ENCODE results near the gene ZFP57.
A peak's percentile ranks its signal among the peaks of the same experiment; 100 is the strongest.

ZFP57 gene

DNA sequence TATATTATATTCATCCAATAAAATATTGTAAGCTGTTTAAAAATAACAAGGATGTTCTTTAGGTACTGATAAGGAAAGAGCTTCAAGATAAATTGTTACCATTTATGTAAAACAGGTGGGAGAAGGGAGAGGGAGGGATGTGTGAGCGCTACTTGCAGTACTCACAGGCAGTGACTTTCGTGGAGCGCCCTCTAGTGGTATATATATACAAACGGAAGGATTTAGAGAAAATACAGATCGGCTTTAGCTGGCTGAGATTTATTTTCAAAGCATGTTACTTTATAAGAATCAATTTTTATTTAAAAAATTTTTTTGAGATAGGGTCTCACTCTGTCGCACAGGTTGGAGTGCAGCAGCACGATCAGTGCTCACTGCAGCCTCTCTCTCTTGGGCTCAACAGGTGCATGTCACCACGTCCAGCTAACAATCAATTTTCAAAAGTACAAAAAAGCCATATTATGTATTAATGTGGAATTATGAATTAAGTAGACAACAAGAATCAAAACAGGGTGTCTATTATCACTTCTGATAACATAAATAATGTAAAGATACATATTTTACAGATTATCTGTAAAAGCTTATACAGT lies 27.4 kb downstream of the ZFP57 start:
- TF ChIP-seq, protein P1, sequence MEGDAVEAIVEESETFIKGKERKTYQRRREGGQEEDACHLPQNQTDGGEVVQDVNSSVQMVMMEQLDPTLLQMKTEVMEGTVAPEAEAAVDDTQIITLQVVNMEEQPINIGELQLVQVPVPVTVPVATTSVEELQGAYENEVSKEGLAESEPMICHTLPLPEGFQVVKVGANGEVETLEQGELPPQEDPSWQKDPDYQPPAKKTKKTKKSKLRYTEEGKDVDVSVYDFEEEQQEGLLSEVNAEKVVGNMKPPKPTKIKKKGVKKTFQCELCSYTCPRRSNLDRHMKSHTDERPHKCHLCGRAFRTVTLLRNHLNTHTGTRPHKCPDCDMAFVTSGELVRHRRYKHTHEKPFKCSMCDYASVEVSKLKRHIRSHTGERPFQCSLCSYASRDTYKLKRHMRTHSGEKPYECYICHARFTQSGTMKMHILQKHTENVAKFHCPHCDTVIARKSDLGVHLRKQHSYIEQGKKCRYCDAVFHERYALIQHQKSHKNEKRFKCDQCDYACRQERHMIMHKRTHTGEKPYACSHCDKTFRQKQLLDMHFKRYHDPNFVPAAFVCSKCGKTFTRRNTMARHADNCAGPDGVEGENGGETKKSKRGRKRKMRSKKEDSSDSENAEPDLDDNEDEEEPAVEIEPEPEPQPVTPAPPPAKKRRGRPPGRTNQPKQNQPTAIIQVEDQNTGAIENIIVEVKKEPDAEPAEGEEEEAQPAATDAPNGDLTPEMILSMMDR (IDR thresholded peaks at IDR 0.05; ENCODE audit: low read depth, low read length), result peak; percentile 61
- TF ChIP-seq POLR2A (IDR thresholded peaks at IDR 0.05; ENCODE audit: extremely low read depth, insufficient read length), result no peak

DNA sequence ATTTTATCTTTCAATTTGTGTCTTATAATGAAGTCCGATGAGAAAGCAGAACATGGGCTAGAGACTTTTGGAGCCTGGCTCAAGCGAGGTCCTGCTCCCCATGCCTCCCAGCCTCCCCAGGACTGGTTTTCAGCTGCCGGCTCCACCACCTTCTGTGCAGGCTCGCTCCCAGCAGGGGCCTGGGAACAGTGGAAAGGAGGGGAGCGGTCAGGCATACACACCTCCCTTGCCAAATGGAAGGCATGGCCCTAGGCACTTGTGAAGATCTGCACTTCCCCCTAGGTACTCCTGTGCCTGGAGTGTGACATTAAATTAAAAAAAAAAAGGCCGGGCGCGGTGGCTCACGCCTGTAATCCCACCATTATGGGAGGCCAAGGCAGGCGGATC lies 28.8 kb downstream of the ZFP57 start:
- H3K4me3 ChIP-seq (ENCODE audit: low read depth, low read length), result no peak overlapping the region
- no peak for DNase-seq (ENCODE audit: low read depth)
- TF ChIP-seq, protein P1 (IDR thresholded peaks at IDR 0.05; ENCODE audit: low read depth, low read length), result no peak
- TF ChIP-seq POLR2A (IDR thresholded peaks at IDR 0.05; ENCODE audit: extremely low read depth, insufficient read length), result no peak
- TF ChIP-seq, protein P2, sequence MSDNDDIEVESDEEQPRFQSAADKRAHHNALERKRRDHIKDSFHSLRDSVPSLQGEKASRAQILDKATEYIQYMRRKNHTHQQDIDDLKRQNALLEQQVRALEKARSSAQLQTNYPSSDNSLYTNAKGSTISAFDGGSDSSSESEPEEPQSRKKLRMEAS (IDR thresholded peaks at IDR 0.05; ENCODE audit: low read depth, low read length), result no peak
- TF ChIP-seq MYC (IDR thresholded peaks at IDR 0.05; ENCODE audit: low read depth, low read length), result no peak

More for the DNA sequence above, 27.4 kb downstream of the ZFP57 start:
- peak; percentile 76 for DNase-seq (ENCODE audit: low read depth)
- H3K4me3 ChIP-seq (ENCODE audit: low read depth, low read length), result no peak overlapping the region

DNA sequence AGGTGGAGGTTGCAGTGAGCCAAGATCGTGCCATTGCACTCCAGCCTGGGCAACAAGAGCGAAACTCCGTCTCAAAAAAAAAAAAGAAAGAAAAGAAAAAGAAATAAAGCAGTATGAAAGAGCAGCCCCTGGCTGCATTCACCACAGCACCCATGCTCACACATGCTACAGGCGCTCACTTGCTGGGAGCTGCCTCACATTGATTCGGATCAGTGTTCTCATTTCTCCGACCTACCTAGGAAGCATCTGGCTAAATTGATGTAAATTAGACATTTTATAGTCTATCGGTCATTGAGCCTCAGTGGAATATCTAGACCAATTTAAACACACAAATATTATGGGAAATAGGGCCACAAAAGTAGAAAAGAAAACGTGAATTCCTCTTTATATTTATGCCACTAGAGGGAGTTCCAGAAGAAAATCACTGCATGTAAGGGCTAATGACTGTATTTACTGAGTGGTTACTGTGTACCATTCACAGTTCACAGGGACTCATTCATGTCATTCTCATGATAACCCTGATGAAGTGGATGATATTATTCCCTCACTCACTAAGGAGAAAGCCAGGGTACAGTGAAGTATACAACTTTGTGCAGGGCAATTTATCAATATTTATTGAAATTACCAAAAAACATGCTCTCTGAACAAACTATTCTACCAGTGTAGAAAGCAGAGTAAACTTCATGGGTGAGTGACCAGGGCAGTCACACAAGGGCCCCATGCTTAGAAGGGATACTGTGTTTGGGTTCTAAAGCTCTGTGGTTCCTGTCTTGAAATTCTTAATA lies 29.3 kb downstream of the ZFP57 start:
- no peak overlapping the region for H3K4me3 ChIP-seq (ENCODE audit: low read depth, low read length)
- TF ChIP-seq, protein P1 (IDR thresholded peaks at IDR 0.05; ENCODE audit: low read depth, low read length), result peak; percentile 31
- TF ChIP-seq MYC (IDR thresholded peaks at IDR 0.05; ENCODE audit: low read depth, low read length), result no peak
- peak; percentile 39 for DNase-seq (ENCODE audit: low read depth)

DNA sequence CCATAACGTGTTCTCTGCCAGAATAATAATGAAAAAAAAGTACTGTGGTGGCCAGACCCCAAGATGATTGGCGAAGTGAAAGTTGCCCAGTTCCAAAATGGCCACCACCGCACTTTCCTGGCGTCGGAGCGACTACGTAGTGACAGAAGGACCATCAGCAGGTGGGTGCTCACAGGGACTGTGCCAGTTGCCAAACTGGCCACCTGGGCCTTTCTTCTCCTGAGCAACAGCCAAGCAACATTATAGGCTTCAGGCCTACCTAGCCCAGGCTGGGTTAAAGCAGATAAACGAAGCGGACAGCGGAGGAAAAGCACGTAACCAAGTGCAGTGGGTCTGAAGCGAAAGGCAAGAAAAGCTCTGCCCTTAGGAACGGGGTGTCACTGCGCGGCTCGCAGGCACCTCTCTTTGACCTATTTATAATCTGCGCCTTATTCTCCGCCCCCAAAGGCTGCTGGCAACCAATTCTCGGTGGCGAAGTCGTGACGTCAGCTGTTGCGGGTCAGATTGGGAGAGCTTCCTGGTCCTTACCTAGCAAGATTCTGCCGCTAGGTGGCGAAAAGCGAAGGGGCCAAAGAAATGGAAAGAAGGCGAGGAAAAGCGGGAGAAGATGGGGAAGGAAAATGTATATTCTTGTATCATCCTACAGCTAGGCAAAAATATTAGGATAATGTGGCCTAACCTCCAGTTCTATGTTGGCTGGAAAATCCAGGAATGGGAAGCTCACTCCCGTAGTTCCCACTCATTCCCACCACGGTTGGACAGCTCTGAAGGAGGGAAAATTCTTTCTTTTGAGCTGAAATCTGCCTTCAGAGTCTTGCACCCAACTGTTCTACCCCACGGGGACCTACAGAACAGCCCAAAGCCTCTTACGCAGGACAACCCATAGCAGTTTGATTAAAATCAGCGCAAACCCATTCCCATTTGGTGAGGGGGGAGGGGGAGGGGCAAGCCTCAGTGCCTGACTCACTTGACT lies 31.0 kb downstream of the ZFP57 start:
- TF ChIP-seq, protein P1 (IDR thresholded peaks at IDR 0.05; ENCODE audit: low read depth, low read length), result peak; percentile 90
- TF ChIP-seq, protein P2 (IDR thresholded peaks at IDR 0.05; ENCODE audit: low read depth, low read length), result peak; percentile 23; the same call in 1 of the 2 replicates
- no peak for TF ChIP-seq MYC (IDR thresholded peaks at IDR 0.05; ENCODE audit: low read depth, low read length)
- TF ChIP-seq POLR2A (IDR thresholded peaks at IDR 0.05; ENCODE audit: extremely low read depth, insufficient read length), result no peak

DNA sequence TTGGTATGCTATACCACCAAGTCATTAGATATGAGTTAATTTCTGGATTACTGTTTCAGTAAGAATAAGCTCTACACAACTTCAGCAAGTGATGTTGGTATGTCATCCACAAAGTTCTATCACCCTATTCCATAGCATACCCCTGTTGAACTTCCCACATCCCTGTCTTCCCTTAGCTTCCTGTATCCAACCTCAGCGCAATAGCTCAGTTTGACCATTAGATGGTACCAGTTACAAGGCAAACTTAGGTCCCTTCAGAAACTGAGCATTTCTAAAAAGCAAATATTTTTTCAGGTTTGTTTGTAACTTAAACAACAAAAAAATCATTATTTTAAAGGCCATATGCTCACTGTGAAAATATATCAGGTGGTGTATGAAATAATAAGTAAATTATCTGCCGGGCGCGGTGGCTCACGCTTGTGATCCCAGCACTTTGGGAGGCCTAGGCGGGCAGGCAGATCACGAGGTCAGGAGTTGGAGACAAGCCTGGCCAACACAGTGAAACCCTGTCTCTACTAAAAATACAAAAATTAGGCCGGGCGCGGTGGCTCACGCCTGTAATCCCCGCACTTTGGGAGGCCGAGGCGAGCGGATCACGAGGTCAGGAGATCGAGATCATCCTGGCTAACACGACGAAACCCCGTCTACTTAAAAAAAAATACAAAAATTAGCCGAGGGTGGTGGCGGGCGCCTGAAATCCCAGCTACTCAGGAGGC lies 32.9 kb downstream of the ZFP57 start:
- no peak for TF ChIP-seq MYC (IDR thresholded peaks at IDR 0.05; ENCODE audit: low read depth, low read length)
- TF ChIP-seq, protein P1 (IDR thresholded peaks at IDR 0.05; ENCODE audit: low read depth, low read length), result peak; percentile 71
- TF ChIP-seq, protein P2 (IDR thresholded peaks at IDR 0.05; ENCODE audit: low read depth, low read length), result no peak
- no peak for TF ChIP-seq POLR2A (IDR thresholded peaks at IDR 0.05; ENCODE audit: extremely low read depth, insufficient read length)
- peak; percentile 41 for DNase-seq (ENCODE audit: low read depth)
- no peak overlapping the region for H3K4me3 ChIP-seq (ENCODE audit: low read depth, low read length)

More for the DNA sequence above, 31.0 kb downstream of the ZFP57 start:
- DNase-seq (ENCODE audit: low read depth), result peak; percentile 93
- peak overlapping the region; percentile 34 for H3K4me3 ChIP-seq (ENCODE audit: low read depth, low read length)
